ENCODE results near the gene KCNIP2. TPM values are rescaled to one million over a fixed set of nuclear protein-coding genes. Genes with fewer than 3 reads are reported as not detected.
A peak's percentile ranks its signal among the peaks of the same experiment; 100 is the strongest.

The KCNIP2 gene
- total and polyA plus RNA-seq, 2 of the 13 experiments (the other 11 are each of a cell fraction or from before 2014, with no cell fraction given): 0.42 to 0.70 TPM

- TF ChIP-seq HMGXB4 (CRISPR knock-in tag; IDR thresholded peaks at IDR 0.05; ENCODE audit: borderline replicate concordance in 1 of 2, low read depth in 1 of 2) (peak; percentile 30 to 60; a peak in 1 of 4 replicates), ZNF24 (IDR thresholded peaks at IDR 0.05) (no peak), FOXM1 (CRISPR knock-in tag; IDR thresholded peaks at IDR 0.05) (no peak), PATZ1 (CRISPR knock-in tag; IDR thresholded peaks at IDR 0.05) (peak; percentile 46), UBTF (CRISPR knock-in tag; IDR thresholded peaks at IDR 0.05) (0 out of 2 replicates have a peak, but pooled peaks have one; percentile 8), ZBTB39 (CRISPR knock-in tag; IDR thresholded peaks at IDR 0.05) (no peak), ZNF318 (CRISPR knock-in tag; IDR thresholded peaks at IDR 0.05) (0 out of 2 replicates have a peak, but pooled peaks have one; percentile 38), KDM2A (CRISPR knock-in tag; IDR thresholded peaks at IDR 0.05; ENCODE audit: borderline replicate concordance, low read depth) (peak; percentile 56; the same call in 1 of the 2 replicates), MAX (IDR thresholded peaks at IDR 0.05) (0 out of 2 replicates have a peak, but pooled peaks have one; percentile 49)
These were observed 62.6 kb downstream of the KCNIP2 start (continued) for GRCh38 chr10:101780818-101781654.
